ENCODE results near the gene CNTD1.
"Not testable (repeated sequence)": the region's sequence is repeated elsewhere in the genome, so short reads cannot be mapped to it uniquely, and the experiment has no call there.

Gene CNTD1

GRCh38 chr17:42852351-42852750 is 53.7 kb downstream of the CNTD1 start:
- DNase-seq = no peak
- no peak for TF ChIP-seq POLR2A (IDR thresholded peaks at IDR 0.05; ENCODE audit: low read length)
- TF ChIP-seq GATA1 (IDR thresholded peaks at IDR 0.05; ENCODE audit: low read depth, low read length) = no peak

GRCh38 chr17:42853004-42853403 is 54.3 kb downstream of the CNTD1 start:
- TF ChIP-seq POLR2A (IDR thresholded peaks at IDR 0.05; ENCODE audit: low read length) (no peak), GATA1 (IDR thresholded peaks at IDR 0.05; ENCODE audit: low read depth, low read length) (no peak)
- no peak for DNase-seq

GRCh38 chr17:42853597-42853967 is 54.9 kb downstream of the CNTD1 start:
- TF ChIP-seq GATA1 (IDR thresholded peaks at IDR 0.05; ENCODE audit: low read depth, low read length) (no peak), POLR2A (IDR thresholded peaks at IDR 0.05; ENCODE audit: low read length) (no peak)
- DNase-seq = no peak

DNA sequence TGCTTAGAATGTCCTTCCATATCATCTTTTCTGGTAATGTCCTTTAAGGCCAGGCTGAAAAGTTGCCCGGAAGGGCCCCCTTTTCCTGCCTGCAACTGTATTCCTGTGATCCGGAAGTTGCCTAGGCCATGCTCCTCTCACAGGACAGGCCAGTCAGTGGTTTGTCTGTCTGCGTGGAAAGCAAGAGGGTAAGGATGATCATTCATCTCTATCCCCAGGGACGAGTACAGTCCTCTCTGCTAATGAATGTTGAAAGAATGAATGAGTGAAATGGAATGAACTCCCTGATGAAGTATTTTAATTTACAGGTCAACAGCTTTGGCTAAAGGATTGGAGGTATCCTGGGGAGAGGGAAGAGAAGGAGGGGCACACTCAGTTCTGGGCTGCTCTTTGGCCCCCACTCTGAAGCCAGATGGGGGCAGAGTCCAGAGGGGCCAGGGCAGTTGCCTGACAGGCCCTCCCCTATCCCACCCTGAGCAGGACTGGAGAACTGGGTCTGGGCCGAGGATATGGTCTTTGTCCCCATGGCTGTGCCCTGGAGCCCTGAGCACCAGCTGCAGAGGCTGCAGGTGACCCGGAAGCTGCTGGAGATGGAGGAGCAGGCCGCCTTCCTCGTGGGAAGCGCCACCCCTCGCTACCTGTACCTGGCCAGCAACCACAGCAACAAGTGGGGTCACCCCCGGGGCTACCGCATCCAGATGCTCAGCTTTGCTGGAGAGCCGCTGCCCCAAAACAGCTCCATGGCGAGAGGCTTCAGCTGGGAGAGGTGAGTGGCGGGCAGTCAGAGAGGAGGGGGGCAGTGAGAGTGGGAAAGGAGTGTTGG is 55.5 kb downstream of the CNTD1 start:
- DNase-seq = no peak
- TF ChIP-seq GATA1 (IDR thresholded peaks at IDR 0.05; ENCODE audit: low read depth, low read length) (no peak), POLR2A (IDR thresholded peaks at IDR 0.05; ENCODE audit: low read length) (no peak)

DNA sequence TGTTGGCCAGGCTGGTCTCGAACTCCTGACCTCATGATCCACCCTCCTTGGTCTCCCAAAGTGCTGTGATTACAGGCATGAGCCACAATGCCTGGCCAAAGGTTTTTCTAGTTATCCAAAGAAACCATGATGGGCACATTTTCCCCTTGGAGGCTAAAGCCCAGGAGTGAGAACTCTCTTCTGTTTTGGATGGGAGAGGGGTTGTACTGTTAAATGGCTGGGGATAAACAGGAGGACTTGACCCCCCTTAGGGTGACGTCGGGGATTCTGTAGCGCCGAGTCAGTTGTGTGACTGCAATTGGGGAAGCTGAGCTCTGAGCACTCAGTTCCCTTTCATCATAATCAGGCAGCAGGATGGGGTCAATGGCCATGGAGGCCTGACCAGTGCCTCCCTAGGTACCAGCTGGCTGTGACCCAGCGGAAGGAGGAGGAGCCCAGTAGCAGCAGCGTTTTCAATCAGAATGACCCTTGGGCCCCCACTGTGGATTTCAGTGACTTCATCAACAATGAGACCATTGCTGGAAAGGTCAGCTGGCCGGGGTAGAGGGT is 56.5 kb downstream of the CNTD1 start:
- no peak for DNase-seq
- TF ChIP-seq GATA1 (IDR thresholded peaks at IDR 0.05; ENCODE audit: low read depth, low read length) = no peak
- TF ChIP-seq POLR2A (IDR thresholded peaks at IDR 0.05; ENCODE audit: low read length) = no peak

DNA sequence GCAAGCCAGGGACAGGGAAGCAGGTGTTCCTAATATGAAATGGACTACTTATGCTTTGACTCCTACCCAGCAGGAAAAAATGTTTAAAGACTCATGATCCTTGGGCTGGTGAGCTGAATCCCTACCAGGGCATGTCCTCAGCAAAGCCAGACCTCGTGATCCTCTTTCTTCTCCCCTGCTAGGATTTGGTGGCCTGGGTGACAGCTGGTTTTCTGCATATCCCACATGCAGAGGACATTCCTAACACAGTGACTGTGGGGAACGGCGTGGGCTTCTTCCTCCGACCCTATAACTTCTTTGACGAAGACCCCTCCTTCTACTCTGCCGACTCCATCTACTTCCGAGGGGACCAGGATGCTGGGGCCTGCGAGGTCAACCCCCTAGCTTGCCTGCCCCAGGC is 57.4 kb downstream of the CNTD1 start:
- not testable (repeated sequence) for DNase-seq

DNA sequence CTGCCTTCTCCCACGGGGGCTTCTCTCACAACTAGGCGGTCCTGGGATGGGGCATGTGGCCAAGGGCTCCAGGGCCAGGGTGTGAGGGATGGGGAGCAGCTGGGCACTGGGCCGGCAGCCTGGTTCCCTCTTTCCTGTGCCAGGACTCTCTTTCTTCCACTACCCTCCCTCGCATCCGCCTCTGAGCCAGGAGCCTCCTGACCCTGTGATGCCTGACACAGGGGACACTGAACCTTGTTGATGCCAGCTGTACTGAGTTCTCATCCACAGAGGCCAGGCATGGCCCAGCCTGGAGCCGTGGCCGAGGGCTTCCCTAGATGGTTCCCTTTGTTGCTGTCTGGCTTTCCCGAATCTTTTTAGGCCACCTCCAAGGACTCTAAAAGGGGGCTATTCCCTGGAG is 57.9 kb downstream of the CNTD1 start:
- DNase-seq = not testable (repeated sequence)

GRCh38 chr17:42857389-42857788 is 58.7 kb downstream of the CNTD1 start:
- DNase-seq = no peak

More at GRCh38 chr17:42857389-42857788, 58.7 kb downstream of the CNTD1 start:
- no peak for TF ChIP-seq GATA1 (IDR thresholded peaks at IDR 0.05; ENCODE audit: low read depth, low read length)
- no peak for TF ChIP-seq POLR2A (IDR thresholded peaks at IDR 0.05; ENCODE audit: low read length)

Measured in erythroblast (primary cell).